Inflammatory macrophage treated with lipopolysaccharide for 4 hours (primary cell): ENCODE results near the gene SLC30A2.

Experiments used
- DNase-seq: peaks from one replicate; pipeline ENCODE4 v3.0.0-alpha.2; 2020

Gene SLC30A2

DNA sequence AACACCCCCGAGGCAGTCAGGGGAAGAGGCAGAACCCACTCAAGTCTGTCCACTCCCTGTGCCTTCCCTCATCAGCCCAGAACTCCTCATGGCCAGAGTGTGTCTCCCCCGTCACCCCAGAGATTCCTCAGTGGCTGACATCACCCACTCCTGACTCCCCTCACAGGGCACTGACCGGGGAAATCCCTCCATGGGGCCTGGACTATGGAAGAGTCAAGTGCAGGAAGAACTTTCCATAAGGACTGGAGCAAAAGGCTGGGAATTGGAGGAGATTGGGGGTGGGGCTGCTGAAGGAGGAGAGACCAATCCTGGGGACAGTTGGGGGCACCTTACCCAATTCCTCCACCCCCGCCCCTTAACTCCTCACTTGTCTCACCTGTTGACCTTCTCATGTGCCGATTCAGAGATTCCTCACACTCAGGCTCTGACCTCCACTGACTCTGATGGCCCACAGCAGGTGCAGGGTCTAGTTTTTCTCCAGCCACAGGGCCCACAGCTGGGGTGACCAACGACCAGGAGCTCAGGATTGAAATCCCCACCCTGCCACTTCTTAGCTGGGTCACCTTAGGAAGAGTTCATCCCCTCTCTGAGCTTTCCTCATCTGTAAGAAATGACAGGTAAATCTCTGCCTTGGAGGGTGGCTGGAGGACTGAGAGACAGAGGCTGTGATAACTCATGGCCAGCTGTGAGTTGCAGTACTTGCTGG lies 24.8 kb downstream of the SLC30A2 start:
- DNase-seq: no peak

GRCh38 chr1:26020330-26020768 lies 25.6 kb downstream of the SLC30A2 start:
- no peak for DNase-seq

DNA sequence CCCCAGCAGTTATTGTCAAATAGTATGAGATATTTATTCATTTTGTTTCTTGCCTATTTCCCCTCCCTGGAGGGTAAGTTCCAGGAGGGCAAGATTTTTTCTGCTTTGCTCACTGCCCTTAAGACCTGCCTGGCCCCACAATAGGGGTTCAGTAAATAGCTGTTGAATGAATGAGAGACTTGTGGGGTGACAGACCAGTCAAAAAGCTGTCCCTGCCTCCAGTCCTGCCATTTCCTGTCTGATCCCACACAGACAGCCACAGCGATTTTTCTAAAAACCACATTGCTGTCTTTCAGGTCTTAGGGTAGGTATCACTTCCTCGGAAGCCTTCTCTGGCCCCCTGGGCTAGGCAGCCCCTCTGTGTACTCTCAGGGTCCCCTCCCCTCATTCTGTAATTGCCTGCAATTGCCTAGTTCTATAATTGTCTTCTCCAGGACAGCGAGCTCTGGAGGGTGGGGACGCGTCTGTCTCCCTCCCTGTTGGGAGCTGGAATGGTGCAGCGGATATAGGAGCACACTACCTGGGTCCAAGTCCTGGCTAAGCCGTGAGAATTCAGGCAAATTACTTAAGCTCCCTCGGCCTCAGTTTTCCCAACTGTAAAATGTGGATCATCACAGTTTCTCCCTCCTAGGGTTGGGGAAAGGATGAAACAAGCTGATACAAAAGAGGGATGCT lies 26.1 kb downstream of the SLC30A2 start:
- DNase-seq: no peak

DNA sequence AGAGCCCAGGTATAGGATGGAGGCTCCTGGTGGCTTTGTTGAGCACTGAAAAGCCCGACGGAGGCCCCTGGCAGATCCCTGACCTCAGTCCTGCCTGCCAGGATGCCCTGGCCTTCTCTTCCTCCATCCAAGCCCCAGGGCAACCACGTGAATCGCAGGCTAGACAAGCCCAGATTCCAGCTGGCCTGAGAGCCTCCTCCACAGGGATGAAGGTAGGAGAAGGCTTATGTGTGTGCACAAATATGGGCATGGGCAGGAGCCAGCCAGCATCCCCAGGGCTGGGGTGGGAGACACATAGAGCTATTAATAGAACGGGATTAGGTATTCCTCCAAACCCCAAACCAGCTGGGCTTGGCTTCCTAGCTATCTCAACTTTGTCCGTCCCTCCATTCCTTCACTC lies 28.3 kb downstream of the SLC30A2 start:
- no peak for DNase-seq

DNA sequence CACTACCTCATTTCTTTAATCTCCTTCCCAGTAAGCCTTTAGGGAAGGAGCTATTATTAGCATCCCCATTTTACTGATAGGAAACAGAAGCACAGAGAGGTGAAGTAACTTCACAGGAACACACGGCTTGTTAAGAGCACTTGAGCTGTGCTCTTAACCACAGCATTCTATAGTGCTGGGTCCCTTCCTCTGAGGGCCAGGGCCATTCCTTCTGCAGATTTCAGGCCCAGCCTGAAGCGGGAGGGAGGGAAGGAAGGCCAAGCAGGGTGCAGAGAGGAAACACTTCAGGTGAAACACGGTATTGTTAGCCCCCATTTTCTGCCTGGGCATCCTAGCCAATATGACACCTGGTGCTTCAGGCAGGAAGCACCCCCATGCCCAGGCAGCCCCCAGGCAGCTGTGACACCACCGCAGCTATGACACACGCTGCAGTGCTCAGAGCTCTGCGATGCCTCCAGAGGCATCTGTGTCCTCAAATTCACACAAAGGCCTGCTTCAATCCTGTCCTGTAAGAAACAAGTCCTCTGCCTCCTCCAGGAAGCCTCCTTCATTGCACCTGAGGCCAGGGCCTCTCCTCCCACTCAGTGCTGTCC lies 28.9 kb downstream of the SLC30A2 start:
- peak; percentile 55 for DNase-seq

GRCh38 chr1:26016258-26016952 lies 29.5 kb downstream of the SLC30A2 start:
- peak; percentile 29 for DNase-seq

GRCh38 chr1:26015358-26015757 lies 30.6 kb downstream of the SLC30A2 start:
- DNase-seq: peak; percentile 96

- no peak for DNase-seq
Observed at GRCh38 chr1:26014179-26014578, 31.7 kb downstream of the SLC30A2 start.

- no peak for DNase-seq
Observed at GRCh38 chr1:26012864-26013263, 33.1 kb downstream of the SLC30A2 start.

GRCh38 chr1:26010825-26011224 lies 35.1 kb downstream of the SLC30A2 start:
- DNase-seq: no peak

DNA sequence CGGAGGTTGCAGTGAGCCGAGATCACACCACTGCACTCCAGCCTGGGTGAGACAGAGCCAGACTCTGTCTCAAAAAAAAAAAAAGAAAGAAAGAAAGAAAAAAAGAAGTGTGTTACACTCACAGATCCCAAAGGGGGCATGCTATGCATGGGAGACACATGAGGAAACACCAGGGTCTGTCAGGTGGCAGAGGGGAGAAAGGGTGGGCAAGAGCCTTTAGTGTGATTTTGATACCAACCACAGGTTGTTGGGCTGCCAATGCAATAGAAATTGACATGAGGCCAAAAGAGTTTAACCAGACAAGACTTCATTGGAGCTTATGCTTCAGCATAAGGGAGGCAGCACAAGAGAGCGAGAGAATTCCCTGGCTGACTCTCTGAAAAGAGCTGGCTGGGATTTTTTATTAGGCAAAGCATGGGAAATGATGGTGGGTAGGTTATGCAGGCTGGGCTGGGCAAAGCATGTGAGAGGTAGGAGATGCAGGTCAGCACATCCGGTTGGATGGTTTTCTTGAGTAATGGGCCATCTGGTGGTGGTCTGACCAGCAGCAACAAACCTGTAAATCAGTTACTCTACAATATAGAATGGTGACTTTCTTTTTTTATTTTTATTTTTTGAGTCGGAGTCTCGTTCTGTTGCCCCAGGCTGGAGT lies 36.0 kb downstream of the SLC30A2 start:
- DNase-seq: no peak

GRCh38 chr1:26006710-26007109 lies 39.2 kb downstream of the SLC30A2 start:
- no peak for DNase-seq

DNA sequence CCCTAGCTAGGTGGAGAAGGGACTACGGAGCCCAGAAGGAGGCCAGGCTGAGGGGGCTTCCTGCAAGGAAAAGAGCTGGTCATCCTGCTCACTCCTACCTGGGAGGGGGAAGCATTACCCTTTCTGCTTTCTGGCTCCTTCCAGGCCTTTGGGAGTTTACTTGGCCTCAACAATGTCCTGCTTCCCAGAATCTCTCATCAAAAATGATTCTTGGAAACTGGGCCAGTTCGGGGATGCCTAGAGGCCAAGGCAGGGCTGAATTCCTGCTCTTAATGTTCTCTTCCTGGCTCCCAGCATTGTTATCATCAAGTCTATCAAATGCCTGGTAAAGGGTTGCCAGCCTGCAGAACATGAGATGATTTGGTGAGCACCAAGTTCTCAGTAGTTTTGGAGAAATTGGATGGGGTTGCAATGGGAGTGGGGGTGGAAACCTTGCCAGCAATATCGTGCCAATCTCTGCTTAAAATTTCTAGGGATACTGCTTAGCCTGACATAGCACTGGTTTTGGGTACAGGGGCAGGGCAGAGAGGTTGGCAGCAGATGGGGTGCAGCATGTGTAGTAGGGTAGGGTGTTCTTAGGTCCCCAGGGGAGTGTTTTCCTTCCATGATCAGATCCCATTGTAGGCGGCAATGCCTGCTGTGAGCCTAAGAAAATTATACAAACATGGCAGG lies 40.3 kb downstream of the SLC30A2 start:
- no peak for DNase-seq

GRCh38 chr1:26003756-26004155 lies 42.2 kb downstream of the SLC30A2 start:
- no peak for DNase-seq

DNA sequence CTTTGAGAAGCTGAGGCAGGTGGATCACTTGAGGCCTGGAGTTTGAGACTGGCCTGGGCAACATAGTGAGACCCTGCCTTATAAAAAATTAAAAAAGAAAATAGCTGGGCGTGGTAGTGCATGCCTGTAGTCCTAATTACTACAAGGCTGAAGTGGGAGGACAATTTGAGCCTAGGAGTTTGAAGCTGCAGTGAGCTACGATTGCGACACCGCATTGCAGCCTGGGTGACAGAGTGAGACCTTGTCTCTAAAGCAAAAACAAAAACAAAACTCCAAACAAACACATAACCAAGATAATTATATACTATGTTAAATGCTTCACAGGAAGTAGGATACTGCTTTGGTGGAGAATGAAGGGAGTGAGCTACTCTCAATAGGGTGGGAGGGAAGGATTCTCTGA lies 42.7 kb downstream of the SLC30A2 start:
- DNase-seq: peak; percentile 50

- DNase-seq: no peak
Observed at GRCh38 chr1:25999041-25999800, 46.7 kb downstream of the SLC30A2 start.

DNA sequence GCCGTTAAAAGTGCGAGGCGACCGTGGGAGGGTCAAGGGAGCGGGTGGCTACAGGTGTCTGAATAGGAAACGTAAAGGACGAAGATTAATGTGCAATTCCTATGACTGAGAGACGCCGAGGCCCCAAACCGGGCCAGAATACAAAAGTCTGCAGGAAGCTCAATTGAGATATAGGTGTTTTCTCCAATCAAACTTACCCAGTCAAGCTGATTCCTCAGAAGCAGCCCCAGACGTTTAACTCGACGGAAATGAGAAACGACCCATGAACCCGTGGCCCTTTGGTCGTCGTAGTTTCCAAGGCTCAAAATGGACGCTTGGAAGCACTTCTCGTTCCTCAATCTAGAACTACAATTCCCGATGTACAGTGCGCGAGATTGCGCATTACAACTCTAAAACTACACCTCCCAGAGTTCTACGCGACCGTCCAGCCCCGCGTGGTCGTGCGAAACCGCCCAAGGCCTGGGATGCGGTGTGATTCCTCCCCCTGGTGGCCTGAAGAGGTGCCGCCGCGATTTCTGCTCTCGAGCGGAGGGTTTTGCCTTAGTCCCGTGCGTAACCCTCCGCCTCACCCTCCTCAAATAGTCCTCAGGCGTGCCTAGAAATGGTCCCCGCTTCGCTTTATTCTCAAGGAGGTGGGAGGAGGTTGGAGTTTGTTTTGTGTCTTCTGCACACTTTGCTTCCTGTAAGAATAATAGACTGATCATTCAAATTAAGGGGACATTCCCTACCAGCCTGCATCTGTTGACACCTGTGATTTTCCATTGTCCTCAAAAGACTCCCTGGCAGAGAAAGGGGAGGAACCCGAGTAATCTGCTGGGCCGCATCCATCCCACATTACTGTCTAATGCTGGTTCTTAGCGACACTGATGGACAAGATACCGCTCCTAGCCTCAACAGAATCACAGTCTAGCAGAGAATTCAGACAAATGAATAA lies 47.8 kb downstream of the SLC30A2 start, which contains the start of gene PAFAH2:
Gene PAFAH2, minus strand, starts transcription at position 236 of the 934 bp plus-strand sequence. CDS start 7,247 bp downstream, outside the sequence.
- DNase-seq: peak; percentile 100

DNA sequence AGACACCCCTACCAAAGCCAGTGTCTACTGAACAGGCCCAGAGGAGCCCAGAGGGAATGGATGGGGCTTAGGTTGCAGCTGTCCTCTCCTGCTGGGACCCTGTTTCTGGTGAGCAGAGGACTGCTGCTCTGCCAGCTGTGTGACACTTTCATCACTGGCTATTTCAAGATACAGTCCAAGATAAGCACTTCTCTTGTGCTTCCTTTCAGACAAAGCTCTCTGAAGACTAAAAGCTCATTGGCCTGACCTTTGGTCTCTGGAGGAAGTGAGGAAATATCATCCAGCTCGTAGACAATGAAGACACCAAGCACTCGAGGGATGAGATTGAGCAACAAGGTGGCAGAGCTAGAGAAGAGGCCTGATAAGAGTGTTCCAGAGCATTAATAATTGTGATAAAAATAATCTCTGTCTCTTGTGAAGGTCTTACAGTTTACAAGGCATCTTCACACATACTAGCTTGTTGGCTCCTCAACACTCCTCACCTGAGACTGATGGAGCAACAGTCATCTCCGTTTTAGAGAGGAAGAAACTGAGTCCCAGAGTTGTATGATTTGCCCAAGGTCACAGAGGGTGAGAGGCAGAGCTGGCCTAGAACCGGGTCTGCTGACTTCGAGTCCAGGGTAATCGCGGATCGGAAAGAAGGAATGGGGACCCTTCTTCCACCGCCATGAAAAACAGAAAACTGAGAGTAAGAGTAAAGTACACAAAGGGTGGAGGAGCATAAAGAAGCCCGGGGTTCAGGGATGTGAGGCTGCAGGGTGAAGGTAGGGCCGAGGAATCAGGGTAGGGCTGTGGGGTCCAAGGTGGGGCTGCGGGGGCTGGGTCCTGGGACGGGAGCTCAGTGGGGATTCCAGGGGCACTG lies 48.7 kb downstream of the SLC30A2 start:
- DNase-seq: peak; percentile 96
